Stimulated activated CD4-positive, alpha-beta T cell treated with anti-CD3 and anti-CD28 coated beads, Interleukin-15, amount 100 ng/mL, for 48 hours (primary cell): ENCODE data around the gene SOCS3.
"Not testable (repeated sequence)": the region's sequence is repeated elsewhere in the genome, so short reads cannot be mapped to it uniquely, and the experiment has no call there.

ENCODE experiments used
- DNase-seq, 2 donors: peaks; one replicate each; pipeline ENCODE4 v3.0.0-alpha.2; 2020; ENCODE audit warnings: low read depth in 2 of 2

SOCS3 gene

DNA sequence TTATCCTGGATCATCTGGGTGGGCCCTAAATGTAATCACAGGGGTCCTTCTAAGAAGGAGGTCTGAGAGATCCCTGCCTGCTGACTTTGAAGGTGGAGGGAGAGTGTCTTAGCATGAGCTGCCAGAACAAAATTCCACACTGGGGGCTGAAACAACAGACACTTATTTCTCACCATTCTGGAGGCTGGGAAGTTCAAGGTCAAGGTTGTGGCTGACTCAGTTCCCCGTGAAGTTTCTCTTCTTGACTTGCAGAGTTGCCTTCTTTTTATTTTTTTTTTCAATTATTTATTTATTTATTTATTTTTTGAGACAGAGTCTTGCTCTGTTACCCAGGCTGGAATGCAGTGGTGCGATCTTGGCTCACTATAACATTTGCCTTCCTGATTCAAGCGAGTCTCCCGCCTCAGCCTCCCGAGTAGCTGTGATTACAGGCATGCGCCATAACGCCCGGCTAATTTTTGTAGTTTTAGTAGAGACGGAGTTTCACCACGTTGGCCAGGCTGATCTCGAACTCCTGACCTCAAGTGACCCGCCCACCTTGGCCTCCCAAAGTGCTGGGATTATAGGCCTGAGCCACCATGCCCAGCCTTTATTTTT, 50.1 kb downstream of the SOCS3 start:
- DNase-seq, result not testable (repeated sequence)

DNA sequence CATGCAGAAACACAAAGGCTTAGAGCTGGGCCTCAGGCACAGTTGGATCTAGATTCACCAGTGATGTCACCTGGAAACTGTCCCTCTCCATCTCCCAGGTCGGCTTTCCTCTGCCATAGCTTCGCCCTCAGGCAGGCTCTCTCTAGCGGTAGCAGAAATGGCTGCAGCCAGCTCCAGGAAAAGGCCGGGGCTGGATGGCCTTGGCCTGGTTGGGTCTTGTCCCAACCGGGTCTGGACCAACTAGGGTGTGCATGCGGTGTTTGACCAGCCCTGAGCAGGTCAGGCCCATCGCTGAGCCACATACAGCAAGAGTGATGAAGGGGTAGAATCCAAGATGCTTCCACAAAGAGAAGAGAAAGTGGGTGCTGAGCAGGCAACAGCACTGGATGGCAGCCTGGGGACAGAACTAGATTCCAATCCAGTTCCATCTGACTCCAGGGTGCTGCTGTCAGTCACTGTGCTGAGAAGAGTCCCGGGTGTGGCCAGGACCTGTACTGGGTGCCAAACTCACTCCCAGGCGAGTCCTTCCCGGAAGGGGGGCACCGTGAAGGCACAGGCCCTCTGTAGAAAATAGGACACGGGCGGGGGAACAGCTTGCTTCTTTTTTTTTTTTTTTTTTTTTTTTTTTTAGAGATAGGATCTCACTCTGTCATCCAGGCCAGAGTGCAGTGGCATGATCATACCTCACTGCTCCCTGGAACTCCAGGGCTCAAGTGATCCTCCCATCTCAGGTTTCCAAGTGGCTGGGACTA, 51.8 kb downstream of the SOCS3 start:
- DNase-seq, result no peak

GRCh38 chr17:78306913-78307312, 53.0 kb downstream of the SOCS3 start:
- no peak for DNase-seq
